GM21367 (cell line): ENCODE results near the gene TNFSF15.
"Not testable (repeated sequence)": the region's sequence is repeated elsewhere in the genome, so short reads cannot be mapped to it uniquely, and the experiment has no call there.

Experiments
- ATAC-seq: cut with Tn5 transposase; IDR thresholded peaks from one replicate; pipeline ENCODE4 v1.9.1; 2021; ENCODE audit not compliant: unreplicated experiment

TNFSF15 gene

GRCh38 chr9:114756920-114757319, 48.9 kb downstream of the TNFSF15 start:
- no peak for ATAC-seq

- no peak for ATAC-seq
These were observed 51.3 kb downstream of the TNFSF15 start for GRCh38 chr9:114754581-114754980.

DNA sequence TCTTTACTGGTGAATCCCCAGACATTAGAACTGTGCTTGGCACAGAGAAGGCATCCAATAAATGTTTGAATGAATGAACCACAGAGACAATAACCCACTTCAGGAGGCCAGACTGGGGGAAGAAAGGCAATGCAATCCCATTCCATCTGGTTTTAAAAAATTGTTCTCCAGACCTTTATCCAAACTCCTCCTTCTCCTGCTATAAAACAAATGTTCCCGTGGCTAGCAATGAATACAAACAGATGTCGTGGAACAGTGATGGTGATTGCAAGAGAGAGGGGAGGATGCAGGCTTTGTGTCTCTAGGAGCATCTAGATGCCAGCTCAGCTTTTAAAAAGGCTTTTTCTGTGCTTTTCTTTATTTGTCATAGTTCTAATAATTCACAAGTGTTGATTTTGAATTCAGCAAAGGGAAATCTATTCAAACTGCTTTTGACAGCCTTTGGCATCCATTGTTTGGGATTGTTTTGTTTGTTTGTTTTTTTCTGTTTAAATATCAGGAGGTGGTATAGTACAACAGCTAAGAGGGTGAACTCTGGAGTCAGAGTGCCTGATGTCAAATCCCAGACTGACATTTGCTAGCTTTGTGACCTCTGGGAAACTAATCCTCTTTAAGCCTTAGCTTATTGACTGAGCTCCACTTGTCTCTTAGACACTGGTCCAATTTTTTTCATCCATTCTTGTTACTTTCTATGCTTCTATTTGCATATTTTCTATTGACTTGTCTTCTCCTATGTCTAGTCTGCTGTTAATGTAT, 59.1 kb downstream of the TNFSF15 start:
- no peak for ATAC-seq

DNA sequence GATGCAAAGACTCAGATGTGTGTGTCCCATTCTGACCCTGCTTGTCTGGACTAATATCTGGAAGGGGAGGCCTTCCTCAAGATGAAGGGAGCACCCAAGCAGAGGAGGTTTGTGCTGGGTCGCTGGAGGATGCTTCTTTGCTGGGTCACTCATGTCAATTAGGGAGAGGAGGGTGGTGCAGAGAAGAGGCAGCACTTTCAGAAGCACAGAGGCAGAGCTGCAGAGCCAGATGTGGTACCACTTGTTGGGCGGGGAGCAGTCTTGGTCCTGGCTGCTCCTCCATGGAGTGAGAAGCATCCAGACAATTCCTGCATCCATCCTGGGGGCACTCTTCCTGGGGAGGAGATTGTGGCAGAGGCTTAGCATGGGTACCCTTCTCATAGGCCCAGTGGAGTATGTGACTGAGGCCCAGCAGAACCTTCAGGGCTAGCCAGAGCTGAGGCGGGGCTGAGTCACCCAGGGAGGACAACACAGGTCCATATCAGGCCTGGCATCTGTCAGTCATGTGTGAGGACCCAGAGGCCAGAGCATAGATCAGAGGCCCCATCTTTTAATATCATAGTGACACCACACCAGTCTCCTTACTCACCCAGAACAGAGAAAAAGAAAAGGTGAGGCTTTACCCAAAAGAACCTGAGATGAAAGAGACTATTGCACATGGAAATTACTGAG, 59.8 kb downstream of the TNFSF15 start:
- no peak for ATAC-seq

DNA sequence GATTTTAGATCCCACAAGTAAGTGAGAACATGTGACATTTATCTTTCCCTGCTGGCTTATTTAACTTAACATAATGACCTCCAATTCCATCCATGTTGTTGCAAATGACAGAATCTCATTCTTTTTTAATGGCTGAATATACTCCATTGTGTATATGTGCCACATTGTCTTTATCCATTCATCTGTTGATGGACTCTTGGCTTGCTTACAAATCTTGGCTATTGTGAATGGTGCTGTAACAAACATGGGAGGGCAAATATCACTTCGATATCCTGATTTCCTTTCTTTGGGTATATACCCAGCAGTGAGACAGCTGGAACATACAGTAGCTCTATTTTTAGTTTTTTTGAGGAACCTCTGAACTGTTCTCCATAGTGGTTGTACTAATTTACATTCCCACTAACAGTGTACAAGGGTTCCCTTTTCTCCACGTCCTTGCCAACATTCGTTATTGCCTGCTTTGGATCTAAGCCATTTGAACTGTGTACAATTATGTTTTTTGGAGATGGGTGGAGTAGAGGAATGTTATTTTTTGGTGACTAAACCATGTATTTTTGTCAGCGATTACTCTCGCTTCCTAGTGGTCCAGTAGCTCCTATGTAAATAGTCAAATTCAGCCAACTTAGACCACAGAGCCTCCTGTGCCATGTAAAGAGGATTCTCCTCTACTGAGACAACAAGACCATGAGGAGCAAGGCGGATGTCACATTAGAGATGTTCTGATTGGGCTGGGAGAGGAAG, 60.6 kb downstream of the TNFSF15 start:
- ATAC-seq, result no peak

- ATAC-seq, result no peak
These were observed 62.4 kb downstream of the TNFSF15 start for GRCh38 chr9:114743446-114743845.

GRCh38 chr9:114742947-114743346, 62.9 kb downstream of the TNFSF15 start:
- ATAC-seq, result no peak

DNA sequence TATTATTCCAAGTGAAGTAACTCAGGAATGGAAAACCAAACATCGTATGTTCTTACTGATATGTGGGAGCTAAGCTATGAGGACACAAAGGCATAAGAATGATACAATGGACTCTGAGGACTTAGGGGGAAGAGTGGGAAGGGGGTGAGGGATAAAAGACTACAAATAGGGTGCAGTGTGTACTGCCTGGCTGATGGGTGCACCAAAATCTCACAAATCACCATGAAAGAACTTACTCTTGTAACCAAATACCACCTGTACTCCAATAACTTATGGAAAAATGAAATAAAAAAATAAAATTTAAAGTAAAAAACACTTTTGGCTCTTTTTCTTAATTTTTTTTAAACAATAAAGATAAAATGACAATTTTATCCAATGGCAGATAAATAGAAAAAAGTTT, 64.3 kb downstream of the TNFSF15 start:
- ATAC-seq, result not testable (repeated sequence)

DNA sequence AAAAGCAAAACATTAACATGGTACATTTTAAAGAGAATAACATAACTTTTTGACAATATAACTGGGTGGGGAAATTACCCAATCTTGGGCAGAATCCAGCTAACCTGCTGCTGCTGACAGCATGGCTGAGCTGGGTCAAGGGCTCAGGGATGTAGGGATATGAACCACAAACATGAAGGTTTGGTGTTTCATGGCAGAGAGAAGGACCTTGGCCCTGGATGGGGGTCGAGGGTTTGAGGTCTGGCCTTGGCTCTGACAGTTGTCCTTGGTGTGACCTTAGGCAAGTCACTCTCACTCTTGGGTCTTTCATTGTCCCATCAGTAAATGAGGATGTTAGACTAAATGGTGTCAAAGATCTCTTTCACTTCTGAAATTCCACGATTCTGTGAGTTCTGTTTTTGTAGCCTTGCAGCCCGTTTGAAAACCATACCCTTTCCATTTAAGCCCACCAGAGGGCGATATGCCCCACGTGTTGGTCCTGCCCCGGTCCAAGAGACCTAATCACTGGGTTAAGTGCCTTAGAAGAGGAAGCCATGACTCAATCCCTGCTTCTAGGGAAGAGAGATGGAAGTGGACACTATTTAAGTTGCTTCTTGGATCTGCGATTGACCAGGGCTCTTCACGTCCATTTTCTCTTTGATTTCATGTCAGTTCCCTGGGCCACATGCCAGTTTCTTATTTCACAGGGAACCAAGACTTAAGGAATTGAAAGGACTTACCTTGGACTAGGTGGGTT, 67.1 kb downstream of the TNFSF15 start:
- ATAC-seq, result no peak

DNA sequence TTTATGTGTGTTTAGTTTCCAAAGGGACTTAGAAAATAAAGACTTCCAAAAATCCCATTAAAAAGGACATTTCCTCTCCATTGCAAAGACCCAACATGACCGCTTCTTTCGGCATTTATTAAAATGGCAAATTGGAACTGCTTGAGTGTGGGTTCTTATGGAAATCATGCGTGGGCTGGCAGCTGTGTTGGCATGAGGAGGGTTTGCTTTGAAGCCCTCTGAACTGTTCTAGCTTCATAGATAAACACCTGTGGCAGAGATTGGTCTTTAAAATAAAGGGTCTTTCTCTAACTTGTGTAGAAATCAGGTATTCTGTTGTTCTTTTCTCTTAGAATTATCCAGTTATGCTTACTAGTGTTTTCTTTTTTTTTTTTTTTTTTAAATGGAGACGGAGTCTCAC, 68.0 kb downstream of the TNFSF15 start:
- ATAC-seq, result no peak

DNA sequence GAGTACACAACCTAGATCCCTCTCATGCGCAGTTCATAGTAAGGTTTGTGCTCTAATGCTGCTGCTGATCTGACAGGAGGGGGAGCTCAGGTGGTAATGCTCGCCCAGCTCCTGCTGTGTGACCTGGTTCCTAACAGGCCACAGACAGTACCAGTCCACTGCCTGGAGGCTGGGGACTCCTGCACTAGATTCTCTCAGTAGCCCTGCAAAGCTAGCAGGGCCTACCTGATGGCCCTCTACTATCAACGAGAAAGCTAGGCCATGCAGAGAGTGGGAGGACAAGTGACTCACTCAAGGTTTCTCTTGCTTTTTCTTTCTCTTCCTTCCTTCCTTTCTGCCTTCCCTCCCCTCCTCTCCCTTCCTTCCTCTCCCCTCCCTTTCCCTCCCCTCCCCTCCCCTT, 68.7 kb downstream of the TNFSF15 start:
- no peak for ATAC-seq

GRCh38 chr9:114735704-114736103, 70.1 kb downstream of the TNFSF15 start:
- ATAC-seq, result no peak

DNA sequence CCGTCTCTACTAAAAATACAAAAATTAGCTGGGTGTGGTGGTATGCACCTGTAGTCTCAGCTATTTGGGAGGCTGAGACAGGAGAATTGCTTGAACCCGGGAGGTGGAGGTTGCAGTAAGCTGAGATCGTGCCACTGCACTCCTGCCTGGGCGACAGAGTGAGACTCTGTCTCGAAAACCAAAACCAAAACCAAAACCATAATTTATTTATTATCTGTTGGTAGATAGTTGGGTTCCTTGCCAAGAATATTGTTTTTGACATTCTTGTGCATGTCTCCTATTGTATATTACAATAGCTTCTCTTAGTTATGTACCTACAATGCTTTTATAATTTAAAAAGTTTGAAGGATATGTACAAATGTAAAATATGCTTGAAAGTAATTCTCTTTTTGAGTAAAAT, 70.7 kb downstream of the TNFSF15 start:
- not testable (repeated sequence) for ATAC-seq
